Hepatic stellate cell (primary cell): Measurements from ENCODE around the gene SERPINA10.

Experiments
- DNase-seq: peaks from one replicate; pipeline ENCODE4 v3.0.0; 2011; ENCODE audit warnings: low spot score

The SERPINA10 gene

GRCh38 chr14:94292872-94293577 lies at the start of gene SERPINA10:
Gene SERPINA10, minus strand, starts transcription at chr14:94293268. Its CDS starts 2,675 bp downstream, at chr14:94290593.
- DNase-seq: no peak

- peak; percentile 72 for DNase-seq
Measured at GRCh38 chr14:94342334-94342934, 49.4 kb upstream of the SERPINA10 start.

DNA sequence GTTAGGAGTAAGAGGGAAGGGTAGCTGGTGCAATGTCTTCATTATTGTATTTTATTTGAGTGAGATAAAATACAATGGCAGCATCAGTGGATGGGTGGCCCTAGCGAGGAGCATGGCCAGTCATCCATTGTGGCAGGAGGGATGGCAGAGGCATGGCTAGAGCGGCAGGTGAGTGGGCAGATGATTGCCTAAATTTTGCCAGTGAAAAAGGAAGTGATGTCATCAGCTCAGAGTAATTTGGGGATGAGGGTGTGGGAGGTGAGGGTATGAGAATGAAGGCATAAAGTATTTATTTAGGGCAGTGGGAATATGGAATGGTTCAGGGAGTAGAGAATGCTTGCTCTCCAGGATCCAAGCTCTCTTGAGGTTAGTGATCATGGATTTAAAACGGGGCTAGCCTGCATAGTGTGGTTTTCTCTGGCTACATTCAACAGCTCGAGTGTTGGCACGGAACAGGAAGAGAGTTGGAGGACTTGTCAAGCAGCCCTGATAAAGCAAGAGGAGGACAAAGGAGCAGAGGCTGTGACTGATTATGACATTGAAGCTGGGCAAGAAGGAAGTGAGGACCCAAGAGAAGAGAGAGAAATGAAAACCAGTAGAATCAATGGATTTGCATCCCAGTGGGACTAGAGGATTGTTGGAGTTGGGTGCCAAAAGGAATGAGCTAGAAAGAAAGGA lies 48.7 kb upstream of the SERPINA10 start:
- no peak for DNase-seq

GRCh38 chr14:94340533-94340932 lies 47.5 kb upstream of the SERPINA10 start:
- no peak for DNase-seq

DNA sequence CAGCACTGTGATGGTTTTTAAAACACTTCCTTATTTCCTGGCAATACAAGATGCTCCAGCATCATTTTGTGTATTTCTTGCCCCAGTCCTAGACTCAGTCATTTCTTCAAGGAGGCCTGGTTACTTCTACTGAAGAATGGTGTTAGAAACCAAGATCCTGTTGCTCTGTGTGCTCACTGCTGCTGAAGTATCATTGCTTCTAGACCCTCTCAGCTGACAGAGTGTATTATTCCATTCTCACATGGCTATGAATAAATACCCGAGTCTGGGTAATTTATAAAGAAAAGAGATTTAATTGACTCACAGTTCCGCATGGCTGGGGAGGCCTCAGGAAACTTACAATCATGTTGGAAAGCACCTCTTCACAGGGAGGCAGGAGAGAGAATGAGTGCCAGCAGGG lies 45.0 kb upstream of the SERPINA10 start:
- DNase-seq: no peak

DNA sequence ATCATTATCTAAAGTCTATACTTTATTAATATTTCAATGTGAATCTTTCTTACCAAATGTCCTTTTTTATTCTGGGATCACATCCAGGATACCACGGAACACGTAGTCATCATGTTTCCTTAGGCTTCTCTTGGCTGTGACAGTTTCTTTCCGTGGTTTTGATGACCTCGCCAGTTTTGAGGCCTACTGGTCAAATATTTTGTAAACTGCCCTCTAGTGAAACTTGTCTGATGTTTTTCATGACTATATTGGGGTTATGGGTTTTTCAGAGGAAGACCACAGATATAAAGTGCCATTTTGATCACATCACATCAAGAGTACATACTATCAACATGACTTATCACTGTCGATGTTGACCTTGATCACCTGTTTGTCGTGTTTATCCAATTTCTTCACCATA lies 44.2 kb upstream of the SERPINA10 start:
- DNase-seq: no peak

- DNase-seq: no peak
Measured at GRCh38 chr14:94334872-94335271, 41.8 kb upstream of the SERPINA10 start.

DNA sequence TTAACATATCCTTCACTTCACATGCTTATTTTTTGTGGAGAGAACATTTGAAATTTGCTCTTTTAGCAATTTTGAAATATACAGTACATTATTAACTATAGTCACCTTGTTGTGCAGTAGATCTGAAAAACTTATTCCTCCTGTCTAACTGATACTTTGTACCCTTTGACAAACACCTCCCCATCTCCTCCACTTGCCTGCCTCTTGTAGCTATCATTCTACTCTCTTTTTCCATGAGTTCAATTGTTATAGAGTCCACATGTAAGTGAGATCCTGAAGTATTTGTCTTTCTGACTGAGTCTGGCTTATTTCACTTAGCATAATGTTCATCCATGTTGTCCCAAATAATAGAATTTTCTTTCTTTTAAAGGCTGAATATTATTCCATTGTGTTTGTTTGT lies 39.5 kb upstream of the SERPINA10 start:
- no peak for DNase-seq

GRCh38 chr14:94332063-94332583 lies 39.1 kb upstream of the SERPINA10 start:
- no peak for DNase-seq

- DNase-seq: no peak
Measured at GRCh38 chr14:94331462-94331861, 38.4 kb upstream of the SERPINA10 start.

DNA sequence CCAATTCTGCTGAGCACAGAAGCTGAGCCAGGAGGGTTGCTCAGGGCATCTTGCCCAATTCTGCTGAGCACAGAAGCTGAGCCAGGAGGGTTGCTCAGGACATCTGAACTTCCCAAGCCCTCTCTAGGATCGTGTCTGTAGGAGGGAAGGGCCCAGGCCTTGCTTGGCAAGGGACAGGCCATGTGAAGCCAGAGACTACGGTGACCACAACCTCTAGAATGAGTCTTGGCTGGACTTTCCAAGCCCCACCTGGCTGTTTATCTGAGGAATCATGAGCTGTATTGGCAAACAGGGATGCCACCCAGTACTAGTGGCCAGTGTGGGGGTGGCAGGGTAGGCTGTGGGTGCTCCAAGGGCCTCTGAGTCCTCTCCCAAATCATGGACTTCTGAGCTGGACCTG lies 37.8 kb upstream of the SERPINA10 start:
- DNase-seq: no peak

- DNase-seq: no peak
Measured at GRCh38 chr14:94330432-94330831, 37.4 kb upstream of the SERPINA10 start.

GRCh38 chr14:94329857-94330256 lies 36.8 kb upstream of the SERPINA10 start:
- no peak for DNase-seq

- DNase-seq: no peak
Measured at GRCh38 chr14:94328196-94328595, 35.1 kb upstream of the SERPINA10 start.

GRCh38 chr14:94322648-94323570 lies 29.8 kb upstream of the SERPINA10 start, which contains the start of gene SERPINA6:
Gene SERPINA6, minus strand, starts transcription at chr14:94323336. Its CDS starts 8,688 bp downstream, at chr14:94314648.
- DNase-seq: no peak

- DNase-seq: no peak
Measured at GRCh38 chr14:94321421-94322271, 28.6 kb upstream of the SERPINA10 start.

- DNase-seq: no peak
Measured at GRCh38 chr14:94320243-94320642, 27.2 kb upstream of the SERPINA10 start.

- DNase-seq: no peak
Measured at GRCh38 chr14:94317259-94317658, 24.2 kb upstream of the SERPINA10 start.

DNA sequence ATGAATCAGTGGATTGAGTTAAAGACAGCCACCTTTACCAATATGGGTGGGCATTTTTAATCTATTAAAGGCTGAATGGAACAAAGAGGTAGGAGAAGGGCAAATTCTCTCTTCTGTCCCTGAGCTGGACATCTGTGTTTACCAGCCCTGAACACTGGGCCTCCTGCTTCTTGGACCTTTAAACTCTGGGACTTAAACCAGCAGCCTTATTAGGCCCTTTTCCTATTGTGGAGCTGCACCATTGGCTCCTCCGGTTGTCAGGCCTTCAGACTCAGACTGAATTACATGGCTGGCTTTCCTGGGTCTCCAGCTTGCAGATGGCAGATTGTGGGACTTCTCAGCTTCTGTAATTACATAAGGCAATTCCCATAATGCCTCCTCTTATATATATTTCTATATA lies 23.6 kb upstream of the SERPINA10 start:
- no peak for DNase-seq

GRCh38 chr14:94314890-94315289 lies 21.8 kb upstream of the SERPINA10 start:
- no peak for DNase-seq
